GM12878 (cell line): ENCODE measurements around the gene RMC1. TPM values are rescaled to one million over a fixed set of nuclear protein-coding genes. Genes with fewer than 3 reads are reported as not detected.

ENCODE experiments used
- ATF7 ChIP-seq: fragments of 450-650 bp; IDR thresholded peaks from 2 replicates; pipeline ENCODE4 v1.6.1; 2016; ENCODE audit warnings: low read depth, mild to moderate bottlenecking
- BHLHE40 ChIP-seq, 2 experiments: fragments of 450-650 bp in 1 of 2; IDR thresholded peaks; 2 replicates each; pipeline ENCODE4 v1.6.1; 2011 to 2017; ENCODE audit warnings: low read depth in 2 of 2, borderline replicate concordance in 1 of 2, improper control_type of control experiment in 1 of 2, low read length in 1 of 2, mild to moderate bottlenecking in 1 of 2
- CBFB ChIP-seq: IDR thresholded peaks from 2 replicates; pipeline ENCODE4 v1.6.1; 2016; ENCODE audit warnings: antibody characterized with exemption, low read depth
- DPF2 ChIP-seq: fragments of 450-650 bp; IDR thresholded peaks from 2 replicates; pipeline ENCODE4 v1.6.1; 2017; ENCODE audit warnings: mild to moderate bottlenecking
- EP300 ChIP-seq, 2 experiments: fragments of 150-350 bp in 1 of 2; IDR thresholded peaks; 2 replicates each; pipeline ENCODE4 v1.6.1; 2011 to 2012; ENCODE audit warnings: low read depth in 2 of 2, low read length in 2 of 2, borderline replicate concordance in 1 of 2, improper control_type of control experiment in 1 of 2, inconsistent platforms in 1 of 2; ENCODE audit not compliant: control insufficient read depth in 1 of 2
- GABPA ChIP-seq: IDR thresholded peaks from 2 replicates; pipeline ENCODE4 v1.6.1; 2014; ENCODE audit warnings: antibody characterized with exemption, low read depth, mild to moderate bottlenecking, inconsistent platforms
- HDAC6 ChIP-seq: fragments of 200-600 bp; sonication (generic); IDR thresholded peaks from one replicate; pipeline ENCODE4 v1.8.0; 2017; ENCODE audit warnings: antibody characterized with exemption; ENCODE audit not compliant: unreplicated experiment
- JUND ChIP-seq: IDR thresholded peaks from 2 replicates; pipeline ENCODE4 v1.6.1; 2012; ENCODE audit warnings: low read depth, mild to moderate bottlenecking, low read length, improper control_type of control experiment, moderate library complexity
- MEF2B ChIP-seq: fragments of 450-650 bp; IDR thresholded peaks from 2 replicates; pipeline ENCODE4 v1.6.1; 2018; ENCODE audit warnings: mild to moderate bottlenecking, moderate library complexity; ENCODE audit not compliant: partially characterized antibody, poor library complexity, severe bottlenecking
- POLR2AphosphoS2 ChIP-seq: IDR thresholded peaks from 2 replicates; pipeline ENCODE4 v1.6.1; 2011; ENCODE audit warnings: low read depth, mild to moderate bottlenecking, low read length, improper control_type of control experiment, moderate library complexity
- RB1 ChIP-seq: fragments of 450-650 bp; formaldehyde crosslinking; IDR thresholded peaks from 2 replicates; pipeline ENCODE4 v1.6.1; 2017; ENCODE audit warnings: mild to moderate bottlenecking, borderline replicate concordance
- SMAD5 ChIP-seq: IDR thresholded peaks from 2 replicates; pipeline ENCODE4 v1.6.1; 2016; ENCODE audit warnings: antibody characterized with exemption, low read depth
- SMC3 ChIP-seq: IDR thresholded peaks from 2 replicates; pipeline ENCODE4 v1.6.1; 2011; ENCODE audit warnings: low read length, improper control_type of control experiment, borderline replicate concordance
- SUZ12 ChIP-seq: fragments of 200-600 bp; sonication (generic); IDR thresholded peaks from one replicate; pipeline ENCODE4 v1.6.1; 2018; ENCODE audit warnings: antibody characterized with exemption, mild to moderate bottlenecking; ENCODE audit not compliant: unreplicated experiment
- TCF3 ChIP-seq: IDR thresholded peaks from 2 replicates; pipeline ENCODE4 v1.6.1; 2012; ENCODE audit warnings: low read depth, mild to moderate bottlenecking, low read length, borderline replicate concordance; ENCODE audit not compliant: insufficient read depth
- TCF7 ChIP-seq: IDR thresholded peaks from 2 replicates; pipeline ENCODE4 v1.6.1; 2014; ENCODE audit warnings: antibody characterized with exemption, borderline replicate concordance
- ZNF207 ChIP-seq: fragments of 450-650 bp; IDR thresholded peaks from 2 replicates; pipeline ENCODE4 v1.6.1; 2014; ENCODE audit warnings: antibody characterized with exemption, mild to moderate bottlenecking, borderline replicate concordance
- ZNF217 ChIP-seq: fragments of 450-650 bp; IDR thresholded peaks from 2 replicates; pipeline ENCODE4 v1.6.1; 2017; ENCODE audit warnings: antibody characterized with exemption, mild to moderate bottlenecking
- ZSCAN29 ChIP-seq: fragments of 450-650 bp; IDR thresholded peaks from 2 replicates; pipeline ENCODE4 v1.6.1; 2017; ENCODE audit warnings: mild to moderate bottlenecking, moderate library complexity
- polyA plus RNA-seq, 11 experiments: library from polyadenylated mRNA; depleted of rRNA in 4 of 11; unstranded in 6 of 11; stranded (reverse) in 5 of 11; fragments of >200 nt; fragmentation: Nextera tagmentation in 4 of 11; fragmentation: Illumina TruSeq in 1 of 11; extraction: Ambion mirVana in 4 of 11; extraction: Trizol in 1 of 11; gene quantifications; 1 replicate in 1 of 11; 2 replicates in 10 of 11; pipeline versions ENCODE4 v1.2.1 to v1.2.3, GENCODE V29; 2011 to 2016; ENCODE audit warnings: inconsistent platforms in 2 of 11, missing spikeins in 2 of 11, low read depth in 1 of 11
- total RNA-seq, 4 experiments: library from RNA; depleted of rRNA in 3 of 4; stranded (reverse); fragments of >200 nt in 3 of 4; fragmentation: Illumina TruSeq in 1 of 4; extraction: Trizol in 1 of 4; gene quantifications; 2 replicates each; pipeline versions ENCODE4 v1.2.1 to v1.2.3, GENCODE V29; 2013 to 2021
- TF ChIP-seq, protein P1 (sequence below): fragments of 450-650 bp; IDR thresholded peaks from 2 replicates; pipeline ENCODE4 v1.6.1; 2017; ENCODE audit warnings: mild to moderate bottlenecking, moderate library complexity
- TF ChIP-seq, protein P2 (sequence below): fragments of 450-650 bp; IDR thresholded peaks from 2 replicates; pipeline ENCODE4 v1.6.1; 2016; ENCODE audit warnings: mild to moderate bottlenecking, moderate library complexity, borderline replicate concordance

The RMC1 gene
- total and polyA plus RNA-seq, 10 of the 15 experiments (the other 5 are each of a cell fraction or from before 2014, with no cell fraction given): 8.4 to 57.6 (median 42.5) TPM

DNA sequence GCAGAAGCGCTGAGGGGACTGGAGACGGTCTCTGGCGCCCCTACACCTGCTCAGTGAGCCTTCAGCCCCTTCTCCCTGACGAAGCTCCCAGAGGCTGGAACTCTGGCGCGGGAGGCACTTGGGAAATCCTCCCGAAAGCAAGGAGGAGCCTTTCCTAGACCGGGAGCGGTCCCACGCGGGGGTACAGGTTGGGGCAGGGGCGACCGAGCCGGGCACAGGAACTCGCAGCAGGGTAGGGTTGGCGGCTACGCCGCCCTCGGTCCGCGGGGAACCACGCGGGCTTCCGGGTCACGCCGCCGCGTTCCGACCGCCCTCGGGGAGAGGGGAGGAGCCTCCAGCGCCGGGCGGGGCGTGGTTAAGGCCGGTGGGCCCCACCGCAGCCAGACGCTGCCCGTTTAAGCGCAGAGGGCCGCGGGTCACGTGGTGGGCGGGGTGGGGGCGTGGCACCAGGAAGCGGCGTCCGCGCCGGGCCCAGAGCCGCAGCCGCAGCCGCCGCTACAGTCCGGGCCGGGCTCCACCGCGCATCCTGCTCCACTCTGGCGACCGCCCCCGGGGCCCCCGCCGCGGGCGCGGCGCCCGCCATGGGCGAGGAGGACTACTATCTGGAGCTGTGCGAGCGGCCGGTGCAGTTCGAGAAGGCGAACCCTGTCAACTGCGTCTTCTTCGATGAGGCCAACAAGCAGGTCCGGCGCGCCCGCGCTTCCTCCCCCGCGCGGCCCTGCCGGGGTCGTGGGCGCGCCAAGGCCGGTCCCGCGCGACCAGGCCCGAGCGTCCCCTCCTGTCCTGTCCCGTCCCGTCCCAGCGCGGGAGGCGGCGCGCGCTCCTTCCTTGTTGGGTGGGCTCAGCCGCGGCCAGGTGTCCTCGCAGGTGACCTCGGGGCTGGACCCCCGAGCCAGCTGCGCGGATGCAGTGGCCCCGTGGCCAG, at the start of gene RMC1 (continued):
- peak; percentile 6; the same call in 1 of the 2 replicates for TF ChIP-seq ZSCAN29
- peak; percentile 38; the same call in 1 of the 2 replicates for TF ChIP-seq CBFB
- TF ChIP-seq GABPA: peak; percentile 51; the same call in 1 of the 2 replicates
- TF ChIP-seq EP300 (IDR thresholded peaks at IDR 0.05; ENCODE audit: borderline replicate concordance in 1 of 2, control insufficient read depth in 1 of 2, low read depth in 2 of 2, low read length in 2 of 2): peak in 1 of 2 experiments; percentile 31; a peak in 1 of 4 replicates
- TF ChIP-seq SMAD5: peak; percentile 57; the same call in 1 of the 2 replicates
- 0 out of 2 replicates have a peak, but pooled peaks have one; percentile 15 for TF ChIP-seq SMC3
- 0 out of 2 replicates have a peak, but pooled peaks have one; percentile 11 for TF ChIP-seq ATF7
- no peak; the same call in 1 of the 2 replicates for TF ChIP-seq JUND
- TF ChIP-seq, protein P1, sequence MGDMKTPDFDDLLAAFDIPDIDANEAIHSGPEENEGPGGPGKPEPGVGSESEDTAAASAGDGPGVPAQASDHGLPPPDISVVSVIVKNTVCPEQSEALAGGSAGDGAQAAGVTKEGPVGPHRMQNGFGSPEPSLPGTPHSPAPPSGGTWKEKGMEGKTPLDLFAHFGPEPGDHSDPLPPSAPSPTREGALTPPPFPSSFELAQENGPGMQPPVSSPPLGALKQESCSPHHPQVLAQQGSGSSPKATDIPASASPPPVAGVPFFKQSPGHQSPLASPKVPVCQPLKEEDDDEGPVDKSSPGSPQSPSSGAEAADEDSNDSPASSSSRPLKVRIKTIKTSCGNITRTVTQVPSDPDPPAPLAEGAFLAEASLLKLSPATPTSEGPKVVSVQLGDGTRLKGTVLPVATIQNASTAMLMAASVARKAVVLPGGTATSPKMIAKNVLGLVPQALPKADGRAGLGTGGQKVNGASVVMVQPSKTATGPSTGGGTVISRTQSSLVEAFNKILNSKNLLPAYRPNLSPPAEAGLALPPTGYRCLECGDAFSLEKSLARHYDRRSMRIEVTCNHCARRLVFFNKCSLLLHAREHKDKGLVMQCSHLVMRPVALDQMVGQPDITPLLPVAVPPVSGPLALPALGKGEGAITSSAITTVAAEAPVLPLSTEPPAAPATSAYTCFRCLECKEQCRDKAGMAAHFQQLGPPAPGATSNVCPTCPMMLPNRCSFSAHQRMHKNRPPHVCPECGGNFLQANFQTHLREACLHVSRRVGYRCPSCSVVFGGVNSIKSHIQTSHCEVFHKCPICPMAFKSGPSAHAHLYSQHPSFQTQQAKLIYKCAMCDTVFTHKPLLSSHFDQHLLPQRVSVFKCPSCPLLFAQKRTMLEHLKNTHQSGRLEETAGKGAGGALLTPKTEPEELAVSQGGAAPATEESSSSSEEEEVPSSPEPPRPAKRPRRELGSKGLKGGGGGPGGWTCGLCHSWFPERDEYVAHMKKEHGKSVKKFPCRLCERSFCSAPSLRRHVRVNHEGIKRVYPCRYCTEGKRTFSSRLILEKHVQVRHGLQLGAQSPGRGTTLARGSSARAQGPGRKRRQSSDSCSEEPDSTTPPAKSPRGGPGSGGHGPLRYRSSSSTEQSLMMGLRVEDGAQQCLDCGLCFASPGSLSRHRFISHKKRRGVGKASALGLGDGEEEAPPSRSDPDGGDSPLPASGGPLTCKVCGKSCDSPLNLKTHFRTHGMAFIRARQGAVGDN: peak; percentile 70
- peak; percentile 46; the same call in 1 of the 2 replicates for TF ChIP-seq ZNF217
- peak; percentile 66; the same call in 1 of the 2 replicates for TF ChIP-seq ZNF207
- TF ChIP-seq BHLHE40 (IDR thresholded peaks at IDR 0.05; ENCODE audit: borderline replicate concordance in 1 of 2, low read depth in 2 of 2, low read length in 1 of 2): peak; percentile 82 to 95
- TF ChIP-seq RB1: peak; percentile 71; the same call in 1 of the 2 replicates
- TF ChIP-seq POLR2AphosphoS2: peak; percentile 85; the same call in 1 of the 2 replicates
- TF ChIP-seq DPF2: peak; percentile 71; the same call in 1 of the 2 replicates
- peak; percentile 48; the same call in 1 of the 2 replicates for TF ChIP-seq TCF3
- peak; percentile 21 for TF ChIP-seq MEF2B
- no peak for TF ChIP-seq TCF7
- TF ChIP-seq HDAC6: peak; percentile 52
- TF ChIP-seq, protein P2, sequence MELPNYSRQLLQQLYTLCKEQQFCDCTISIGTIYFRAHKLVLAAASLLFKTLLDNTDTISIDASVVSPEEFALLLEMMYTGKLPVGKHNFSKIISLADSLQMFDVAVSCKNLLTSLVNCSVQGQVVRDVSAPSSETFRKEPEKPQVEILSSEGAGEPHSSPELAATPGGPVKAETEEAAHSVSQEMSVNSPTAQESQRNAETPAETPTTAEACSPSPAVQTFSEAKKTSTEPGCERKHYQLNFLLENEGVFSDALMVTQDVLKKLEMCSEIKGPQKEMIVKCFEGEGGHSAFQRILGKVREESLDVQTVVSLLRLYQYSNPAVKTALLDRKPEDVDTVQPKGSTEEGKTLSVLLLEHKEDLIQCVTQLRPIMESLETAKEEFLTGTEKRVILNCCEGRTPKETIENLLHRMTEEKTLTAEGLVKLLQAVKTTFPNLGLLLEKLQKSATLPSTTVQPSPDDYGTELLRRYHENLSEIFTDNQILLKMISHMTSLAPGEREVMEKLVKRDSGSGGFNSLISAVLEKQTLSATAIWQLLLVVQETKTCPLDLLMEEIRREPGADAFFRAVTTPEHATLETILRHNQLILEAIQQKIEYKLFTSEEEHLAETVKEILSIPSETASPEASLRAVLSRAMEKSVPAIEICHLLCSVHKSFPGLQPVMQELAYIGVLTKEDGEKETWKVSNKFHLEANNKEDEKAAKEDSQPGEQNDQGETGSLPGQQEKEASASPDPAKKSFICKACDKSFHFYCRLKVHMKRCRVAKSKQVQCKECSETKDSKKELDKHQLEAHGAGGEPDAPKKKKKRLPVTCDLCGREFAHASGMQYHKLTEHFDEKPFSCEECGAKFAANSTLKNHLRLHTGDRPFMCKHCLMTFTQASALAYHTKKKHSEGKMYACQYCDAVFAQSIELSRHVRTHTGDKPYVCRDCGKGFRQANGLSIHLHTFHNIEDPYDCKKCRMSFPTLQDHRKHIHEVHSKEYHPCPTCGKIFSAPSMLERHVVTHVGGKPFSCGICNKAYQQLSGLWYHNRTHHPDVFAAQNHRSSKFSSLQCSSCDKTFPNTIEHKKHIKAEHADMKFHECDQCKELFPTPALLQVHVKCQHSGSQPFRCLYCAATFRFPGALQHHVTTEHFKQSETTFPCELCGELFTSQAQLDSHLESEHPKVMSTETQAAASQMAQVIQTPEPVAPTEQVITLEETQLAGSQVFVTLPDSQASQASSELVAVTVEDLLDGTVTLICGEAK: peak; percentile 76; the same call in 1 of the 2 replicates
- TF ChIP-seq SUZ12: no peak
